ENCODE data around the gene RPP21.

Gene RPP21

GRCh38 chr6:30348957-30349356 is 4.0 kb downstream of the RPP21 start:
- H2AK5ac ChIP-seq (ENCODE audit: low read depth, low read length): no peak overlapping the region
- no CpG with 5 or more reads among the region's 3 CpGs for WGBS, 2 donors (ENCODE audit: extremely low coverage in 2 of 2, insufficient read length in 2 of 2, insufficient replicate concordance in 1 of 2)
- H3K18ac ChIP-seq (ENCODE audit: low read length): no peak overlapping the region
- no peaks in the 10 kb centered on the region for H3K27me3 ChIP-seq (ENCODE audit: control insufficient read depth in 3 of 3, insufficient read depth in 3 of 3, low read depth in 1 of 3, low read length in 3 of 3)
- no peak overlapping the region for H3K4me2 ChIP-seq (ENCODE audit: insufficient read depth, low read length, poor library complexity, severe bottlenecking)
- no peak overlapping the region for H4K91ac ChIP-seq (ENCODE audit: low read depth, low read length, poor library complexity)
- H2BK12ac ChIP-seq (ENCODE audit: low read length): no peak overlapping the region
- H3K4ac ChIP-seq (ENCODE audit: low read length): no peak overlapping the region
- H3K4me3 ChIP-seq (ENCODE audit: low read length in 2 of 2): no peak overlapping the region
- H2BK120ac ChIP-seq (ENCODE audit: low read depth, low read length): no peak overlapping the region
- no peak overlapping the region for H3K23ac ChIP-seq (ENCODE audit: low read depth, low read length, poor library complexity)
- no peak overlapping the region for H2BK15ac ChIP-seq (ENCODE audit: low read length)
- H4K8ac ChIP-seq (ENCODE audit: low read depth, low read length): no peak overlapping the region
- no peak overlapping the region for H3K27ac ChIP-seq (replicated peaks; ENCODE audit: low read length)
- H3K79me1 ChIP-seq (ENCODE audit: low read depth, low read length): no peaks in the 10 kb centered on the region
- H3K9me3 ChIP-seq (replicated peaks in 1 of 2; ENCODE audit: control insufficient read depth in 2 of 2, insufficient read depth in 1 of 2, low read depth in 1 of 2, low read length in 2 of 2): no peaks in the 10 kb centered on the region
- no peak overlapping the region for H2BK5ac ChIP-seq (ENCODE audit: low read length)
- peaks cover 6 to 15% of the 10 kb centered on the region in 2 donors for H3K36me3 ChIP-seq (replicated peaks in 1 of 2; ENCODE audit: control insufficient read depth in 2 of 2, insufficient read depth in 2 of 2, low read length in 2 of 2)
- DNase-seq (ENCODE audit: low spot score): no peak
- no peak overlapping the region for H3K9ac ChIP-seq (ENCODE audit: low read depth, low read length, poor library complexity)
- H2AFZ ChIP-seq (ENCODE audit: low read length): no peak overlapping the region
- H3K14ac ChIP-seq (ENCODE audit: low read length): no peak overlapping the region
- H3K4me1 ChIP-seq (ENCODE audit: control insufficient read depth in 2 of 2, insufficient read depth in 1 of 2, low read depth in 1 of 2, low read length in 2 of 2): peaks cover 2 to 4% of the 10 kb centered on the region in 2 donors

GRCh38 chr6:30349421-30350177 is 4.6 kb downstream of the RPP21 start:
- Histone ChIP-seq H3K18ac (ENCODE audit: low read length) (no peak overlapping the region), H2BK5ac (ENCODE audit: low read length) (no peak overlapping the region), H3K4me3 (ENCODE audit: low read length in 2 of 2) (no peak overlapping the region), H3K23ac (ENCODE audit: low read depth, low read length, poor library complexity) (no peak overlapping the region), H4K8ac (ENCODE audit: low read depth, low read length) (no peak overlapping the region), H3K27ac (replicated peaks; ENCODE audit: low read length) (no peak overlapping the region), H3K79me1 (ENCODE audit: low read depth, low read length) (no peaks in the 10 kb centered on the region), H3K36me3 (replicated peaks in 1 of 2; ENCODE audit: control insufficient read depth in 2 of 2, insufficient read depth in 2 of 2, low read length in 2 of 2) (peaks cover 6 to 15% of the 10 kb centered on the region in 2 donors), H3K27me3 (ENCODE audit: control insufficient read depth in 3 of 3, insufficient read depth in 3 of 3, low read depth in 1 of 3, low read length in 3 of 3) (no peaks in the 10 kb centered on the region), H3K4me2 (ENCODE audit: insufficient read depth, low read length, poor library complexity, severe bottlenecking) (no peak overlapping the region), H3K4me1 (ENCODE audit: control insufficient read depth in 2 of 2, insufficient read depth in 1 of 2, low read depth in 1 of 2, low read length in 2 of 2) (peaks cover 2 to 4% of the 10 kb centered on the region in 2 donors), H3K9ac (ENCODE audit: low read depth, low read length, poor library complexity) (no peak overlapping the region), H2AFZ (ENCODE audit: low read length) (no peak overlapping the region), H2BK15ac (ENCODE audit: low read length) (no peak overlapping the region), H3K14ac (ENCODE audit: low read length) (no peak overlapping the region), H3K4ac (ENCODE audit: low read length) (no peak overlapping the region), H2AK5ac (ENCODE audit: low read depth, low read length) (no peak overlapping the region), H2BK12ac (ENCODE audit: low read length) (no peak overlapping the region), H4K91ac (ENCODE audit: low read depth, low read length, poor library complexity) (no peak overlapping the region), H3K9me3 (replicated peaks in 1 of 2; ENCODE audit: control insufficient read depth in 2 of 2, insufficient read depth in 1 of 2, low read depth in 1 of 2, low read length in 2 of 2) (no peaks in the 10 kb centered on the region), H2BK120ac (ENCODE audit: low read depth, low read length) (no peak overlapping the region)
- no peak for DNase-seq (ENCODE audit: low spot score)
- WGBS, 2 donors (ENCODE audit: extremely low coverage in 2 of 2, insufficient read length in 2 of 2, insufficient replicate concordance in 1 of 2): no CpG with 5 or more reads among the region's 3 CpGs

GRCh38 chr6:30350524-30350923 is 5.6 kb downstream of the RPP21 start:
- Histone ChIP-seq H3K36me3 (replicated peaks in 1 of 2; ENCODE audit: control insufficient read depth in 2 of 2, insufficient read depth in 2 of 2, low read length in 2 of 2) (peaks cover 6 to 15% of the 10 kb centered on the region in 2 donors), H2BK12ac (ENCODE audit: low read length) (no peak overlapping the region), H4K91ac (ENCODE audit: low read depth, low read length, poor library complexity) (no peak overlapping the region), H2BK15ac (ENCODE audit: low read length) (no peak overlapping the region), H2AK5ac (ENCODE audit: low read depth, low read length) (no peak overlapping the region), H3K9ac (ENCODE audit: low read depth, low read length, poor library complexity) (no peak overlapping the region), H4K8ac (ENCODE audit: low read depth, low read length) (no peak overlapping the region), H3K4me2 (ENCODE audit: insufficient read depth, low read length, poor library complexity, severe bottlenecking) (no peak overlapping the region), H3K4me1 (ENCODE audit: control insufficient read depth in 2 of 2, insufficient read depth in 1 of 2, low read depth in 1 of 2, low read length in 2 of 2) (peaks cover 2 to 4% of the 10 kb centered on the region in 2 donors), H3K14ac (ENCODE audit: low read length) (no peak overlapping the region), H3K79me1 (ENCODE audit: low read depth, low read length) (no peaks in the 10 kb centered on the region), H3K4me3 (ENCODE audit: low read length in 2 of 2) (no peak overlapping the region), H3K4ac (ENCODE audit: low read length) (no peak overlapping the region), H3K27me3 (ENCODE audit: control insufficient read depth in 3 of 3, insufficient read depth in 3 of 3, low read depth in 1 of 3, low read length in 3 of 3) (peaks cover 0 to 9% (median 0%) of the 10 kb centered on the region in 3 experiments), H3K23ac (ENCODE audit: low read depth, low read length, poor library complexity) (no peak overlapping the region), H2BK120ac (ENCODE audit: low read depth, low read length) (no peak overlapping the region), H2BK5ac (ENCODE audit: low read length) (no peak overlapping the region), H3K27ac (replicated peaks; ENCODE audit: low read length) (no peak overlapping the region), H3K9me3 (replicated peaks in 1 of 2; ENCODE audit: control insufficient read depth in 2 of 2, insufficient read depth in 1 of 2, low read depth in 1 of 2, low read length in 2 of 2) (no peaks in the 10 kb centered on the region), H2AFZ (ENCODE audit: low read length) (no peak overlapping the region), H3K18ac (ENCODE audit: low read length) (no peak overlapping the region)
- WGBS, 2 donors (ENCODE audit: extremely low coverage in 2 of 2, insufficient read length in 2 of 2, insufficient replicate concordance in 1 of 2): no CpG with 5 or more reads among the region's 1 CpG
- DNase-seq (ENCODE audit: low spot score): no peak

- Histone ChIP-seq H2AFZ (ENCODE audit: low read length) (no peak overlapping the region), H3K14ac (ENCODE audit: low read length) (no peak overlapping the region), H2BK120ac (ENCODE audit: low read depth, low read length) (no peak overlapping the region), H2BK15ac (ENCODE audit: low read length) (no peak overlapping the region), H3K36me3 (replicated peaks in 1 of 2; ENCODE audit: control insufficient read depth in 2 of 2, insufficient read depth in 2 of 2, low read length in 2 of 2) (peaks cover 0 to 1% of the 10 kb centered on the region in 2 donors), H3K27ac (replicated peaks; ENCODE audit: low read length) (no peak overlapping the region), H3K9ac (ENCODE audit: low read depth, low read length, poor library complexity) (no peak overlapping the region), H3K79me1 (ENCODE audit: low read depth, low read length) (no peaks in the 10 kb centered on the region), H2BK5ac (ENCODE audit: low read length) (no peak overlapping the region), H3K4ac (ENCODE audit: low read length) (no peak overlapping the region), H2AK5ac (ENCODE audit: low read depth, low read length) (no peak overlapping the region), H3K9me3 (replicated peaks in 1 of 2; ENCODE audit: control insufficient read depth in 2 of 2, insufficient read depth in 1 of 2, low read depth in 1 of 2, low read length in 2 of 2) (no peaks in the 10 kb centered on the region), H4K91ac (ENCODE audit: low read depth, low read length, poor library complexity) (no peak overlapping the region), H4K8ac (ENCODE audit: low read depth, low read length) (no peak overlapping the region), H3K27me3 (ENCODE audit: control insufficient read depth in 3 of 3, insufficient read depth in 3 of 3, low read depth in 1 of 3, low read length in 3 of 3) (peaks cover 0 to 21% (median 0%) of the 10 kb centered on the region in 3 experiments), H3K4me3 (ENCODE audit: low read length in 2 of 2) (no peak overlapping the region), H2BK12ac (ENCODE audit: low read length) (no peak overlapping the region), H3K4me2 (ENCODE audit: insufficient read depth, low read length, poor library complexity, severe bottlenecking) (no peak overlapping the region), H3K23ac (ENCODE audit: low read depth, low read length, poor library complexity) (no peak overlapping the region), H3K18ac (ENCODE audit: low read length) (no peak overlapping the region), H3K4me1 (ENCODE audit: control insufficient read depth in 2 of 2, insufficient read depth in 1 of 2, low read depth in 1 of 2, low read length in 2 of 2) (no peaks in the 10 kb centered on the region)
- WGBS, 2 donors (ENCODE audit: extremely low coverage in 2 of 2, insufficient read length in 2 of 2, insufficient replicate concordance in 1 of 2): no CpG with 5 or more reads among the region's 2 CpGs
- no peak for DNase-seq (ENCODE audit: low spot score)
These were observed 7.6 kb downstream of the RPP21 start for GRCh38 chr6:30352550-30352949.

Data from neuronal stem cell (in vitro differentiated cells).